Urinary bladder (tissue), 4 donors: ENCODE data around the gene NTNG1. TPM values are rescaled to one million over a fixed set of nuclear protein-coding genes. Genes with fewer than 3 reads are reported as not detected.
"Not testable (repeated sequence)": the region's sequence is repeated elsewhere in the genome, so short reads cannot be mapped to it uniquely, and the experiment has no call there.

Experiments
- DNase-seq: peaks from one replicate; pipeline ENCODE4 v3.0.0-alpha.2; 2015; ENCODE audit errors: extremely low spot score
- H3K27ac ChIP-seq: one replicate; pipeline ENCODE4 v1.5.1; 2013; ENCODE audit warnings: low read depth, mild to moderate bottlenecking, moderate library complexity
- H3K36me3 ChIP-seq: one replicate; pipeline ENCODE4 v1.6.1; 2013; ENCODE audit warnings: mild to moderate bottlenecking, moderate library complexity; ENCODE audit not compliant: insufficient read depth
- H3K4me1 ChIP-seq: one replicate; pipeline ENCODE4 v1.6.1; 2013; ENCODE audit warnings: mild to moderate bottlenecking, moderate library complexity; ENCODE audit not compliant: insufficient read depth
- H3K4me3 ChIP-seq: one replicate; pipeline ENCODE4 v1.5.1; 2013; ENCODE audit warnings: low read depth, low read length
- WGBS: extraction: QIAGEN DNeasy Blood & Tissue Kit; methylation state at CpG from one replicate; pipeline ENCODE4 v1.1.7; 2013; 5-methylcytosine and 5-hydroxymethylcytosine counted together
- polyA plus RNA-seq: library from polyadenylated mRNA; stranded (reverse); fragments of 200-250 nt; gene quantifications from one replicate; pipeline ENCODE4 v1.2.3, GENCODE V29; 2013
- total RNA-seq: library from RNA; depleted of rRNA; stranded (reverse); fragments of >200 nt; gene quantifications from one replicate; pipeline ENCODE4 v1.2.3, GENCODE V29; 2014
- donor health status: healthy with polysubstance abuse.
- donor health status: healthy.

NTNG1 gene
- total RNA-seq (24.4 TPM), polyA plus RNA-seq (12.1 TPM)

GRCh38 chr1:107140703-107141490 is at the start of gene NTNG1:
Gene NTNG1, plus strand, starts transcription at chr1:107141039.
- H3K27ac ChIP-seq = no peak within 1 kb of the TSS
- H3K4me3 ChIP-seq = peak within 1 kb of the TSS; percentile 94
- no peak for DNase-seq
- H3K36me3 ChIP-seq = no peaks in the 10 kb centered on the region
- H3K4me1 ChIP-seq = peaks cover 3% of the 10 kb centered on the region
- 1% methylated on average over 79 of the region's 79 CpGs for WGBS

- 99% methylated on average over 1 of the region's 1 CpG for WGBS
- no peak for DNase-seq
- Histone ChIP-seq H3K27ac (no peak overlapping the region), H3K4me1 (no peaks in the 10 kb centered on the region), H3K4me3 (no peak overlapping the region), H3K36me3 (no peaks in the 10 kb centered on the region)
These were observed 49.4 kb upstream of the NTNG1 start for GRCh38 chr1:107091418-107091817.

DNA sequence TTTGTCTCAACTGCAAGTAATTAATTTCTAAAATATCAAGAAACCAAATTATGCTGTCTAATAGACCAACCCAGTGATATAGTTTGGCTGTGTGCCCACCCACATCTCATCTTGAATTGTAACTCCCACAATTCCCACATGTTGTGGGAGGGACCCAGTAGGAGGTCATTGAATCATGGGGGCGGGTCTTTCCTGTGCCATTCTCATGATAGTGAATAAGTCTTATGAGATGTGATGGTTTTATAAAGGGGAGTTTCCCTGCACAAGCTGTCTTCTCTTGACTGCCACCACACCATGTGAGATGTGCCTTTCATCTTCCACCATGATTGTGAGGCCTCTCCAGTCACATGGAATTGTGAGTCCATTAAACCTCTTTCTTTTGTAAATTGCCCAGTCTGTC is 47.4 kb upstream of the NTNG1 start:
- not testable (repeated sequence) for H3K4me3 ChIP-seq, H3K27ac ChIP-seq, H3K36me3 ChIP-seq, DNase-seq, H3K4me1 ChIP-seq
- WGBS = 95% methylated on average over 1 of the region's 1 CpG

- no peaks in the 10 kb centered on the region for H3K36me3 ChIP-seq
- DNase-seq = no peak
- no peaks in the 10 kb centered on the region for H3K4me1 ChIP-seq
- H3K27ac ChIP-seq = no peak overlapping the region
- H3K4me3 ChIP-seq = no peak overlapping the region
These were observed 45.2 kb upstream of the NTNG1 start for GRCh38 chr1:107095647-107096046.

- H3K27ac ChIP-seq = no peak overlapping the region
- 70% methylated on average over 2 of the region's 2 CpGs for WGBS
- no peak for DNase-seq
- H3K4me1 ChIP-seq = no peaks in the 10 kb centered on the region
- H3K36me3 ChIP-seq = no peaks in the 10 kb centered on the region
- no peak overlapping the region for H3K4me3 ChIP-seq
These were observed 44.1 kb upstream of the NTNG1 start for GRCh38 chr1:107096690-107097089.

GRCh38 chr1:107098961-107099360 is 41.9 kb upstream of the NTNG1 start:
- Histone ChIP-seq H3K27ac (no peak overlapping the region), H3K36me3 (no peaks in the 10 kb centered on the region), H3K4me1 (no peaks in the 10 kb centered on the region), H3K4me3 (no peak overlapping the region)
- no peak for DNase-seq
- WGBS = 56% methylated on average over 3 of the region's 3 CpGs

DNA sequence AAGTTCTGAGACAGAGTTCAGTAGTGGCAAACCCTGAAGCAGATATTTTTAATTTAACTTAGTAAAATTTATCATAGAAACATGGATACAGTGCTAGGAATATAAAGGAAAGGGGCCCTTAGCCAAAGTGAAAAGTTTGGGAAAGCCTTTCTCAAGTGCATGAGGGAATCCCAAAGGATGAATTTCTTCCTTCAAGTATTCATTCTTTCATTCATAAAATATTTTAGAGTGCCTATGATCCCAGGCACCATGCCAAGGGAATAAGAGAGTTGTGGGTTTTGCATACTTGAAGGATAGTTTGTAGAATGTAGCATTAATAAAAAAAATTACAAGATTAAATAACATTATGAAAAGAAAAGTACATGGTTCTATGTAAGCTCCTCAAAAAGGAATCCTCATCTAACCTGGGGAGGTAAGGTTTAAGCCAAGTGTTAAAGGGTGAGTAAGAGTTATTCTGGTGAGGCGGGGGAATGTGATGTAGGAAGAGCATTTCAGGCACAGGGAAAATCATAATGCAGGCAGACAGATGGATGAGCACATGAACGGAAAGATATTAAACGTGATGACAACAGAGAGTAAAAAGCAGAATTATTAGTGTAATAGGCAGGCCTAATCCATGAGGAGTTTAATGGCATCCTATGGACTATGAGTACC is 40.4 kb upstream of the NTNG1 start:
- no peak for DNase-seq
- WGBS = 74% methylated on average over 3 of the region's 3 CpGs
- Histone ChIP-seq H3K4me3 (no peak overlapping the region), H3K27ac (no peak overlapping the region), H3K4me1 (no peaks in the 10 kb centered on the region), H3K36me3 (no peaks in the 10 kb centered on the region)

- no peak overlapping the region for H3K27ac ChIP-seq
- no peaks in the 10 kb centered on the region for H3K36me3 ChIP-seq
- H3K4me3 ChIP-seq = no peak overlapping the region
- no peak for DNase-seq
- H3K4me1 ChIP-seq = no peaks in the 10 kb centered on the region
- 91% methylated on average over 3 of the region's 3 CpGs for WGBS
These were observed 34.9 kb upstream of the NTNG1 start for GRCh38 chr1:107105914-107106313.

DNA sequence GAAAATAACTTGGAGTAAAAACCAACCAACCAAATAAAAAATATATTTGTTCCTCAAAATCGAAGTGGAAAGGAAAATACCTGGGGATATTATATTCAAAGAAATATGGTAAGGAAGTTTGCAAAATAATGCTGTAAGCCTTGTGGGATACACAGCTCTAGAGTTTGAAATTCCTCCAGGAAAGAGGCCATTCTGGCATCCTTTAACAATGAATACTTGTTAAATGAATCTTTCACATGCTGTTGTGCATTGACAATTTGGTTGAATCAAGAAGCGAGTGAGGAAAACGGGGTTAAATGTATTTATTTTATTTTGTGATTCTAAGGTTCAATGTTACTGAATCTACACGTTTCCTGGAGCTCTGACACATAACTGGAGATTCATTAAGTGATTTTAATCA is 30.5 kb upstream of the NTNG1 start:
- 32% methylated on average over 4 of the region's 4 CpGs for WGBS
- Histone ChIP-seq H3K27ac (no peak overlapping the region), H3K4me3 (no peak overlapping the region), H3K36me3 (no peaks in the 10 kb centered on the region), H3K4me1 (no peaks in the 10 kb centered on the region)
- no peak for DNase-seq

DNA sequence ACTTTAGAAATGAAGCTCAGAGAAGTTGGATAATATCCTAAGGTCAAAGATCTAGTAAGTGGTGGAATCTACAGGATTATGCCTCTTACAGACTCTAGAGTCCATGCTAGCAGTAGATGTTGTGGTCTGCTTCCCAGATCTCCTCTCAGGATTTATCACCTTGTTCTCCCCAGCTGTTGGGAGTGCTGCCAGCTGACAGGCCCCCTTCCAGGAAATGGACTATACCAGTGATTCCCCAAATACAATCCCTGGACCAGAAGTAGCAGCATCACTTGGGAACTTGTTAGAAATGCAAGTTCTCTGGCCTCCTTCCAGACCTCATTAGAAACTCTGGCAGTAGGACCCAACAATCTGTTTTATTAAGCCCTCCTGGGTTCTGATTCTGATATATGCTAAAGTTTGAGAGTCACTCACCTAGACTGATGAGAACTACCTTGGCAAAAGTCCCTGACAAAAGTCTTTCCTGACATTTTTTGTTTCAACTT is 24.5 kb upstream of the NTNG1 start:
- Histone ChIP-seq H3K4me1 (no peaks in the 10 kb centered on the region), H3K4me3 (no peak overlapping the region), H3K36me3 (no peaks in the 10 kb centered on the region), H3K27ac (no peak overlapping the region)
- no peak for DNase-seq

DNA sequence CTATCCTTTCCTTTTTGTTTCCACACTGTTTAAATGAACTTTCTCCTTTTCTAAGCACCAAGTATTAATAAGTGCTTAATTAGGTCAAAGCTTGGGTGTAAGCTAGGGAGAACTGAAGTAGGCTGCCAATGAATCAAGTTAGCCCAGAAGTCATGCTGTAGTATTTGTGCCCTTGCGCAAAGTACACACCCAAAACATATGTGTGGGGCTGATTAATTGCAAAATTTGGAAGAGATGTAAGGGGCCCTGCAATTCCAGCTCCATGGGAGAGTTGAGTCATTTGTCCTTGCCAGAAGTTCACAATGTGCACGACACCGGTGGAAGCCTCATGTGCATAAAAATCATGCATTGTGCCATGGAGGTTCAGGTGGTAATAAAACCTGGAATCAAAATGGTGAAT is 18.6 kb upstream of the NTNG1 start:
- no peaks in the 10 kb centered on the region for H3K36me3 ChIP-seq
- H3K27ac ChIP-seq = no peak overlapping the region
- DNase-seq = no peak
- no peak overlapping the region for H3K4me3 ChIP-seq
- H3K4me1 ChIP-seq = no peaks in the 10 kb centered on the region
- 95% methylated on average over 3 of the region's 3 CpGs for WGBS

GRCh38 chr1:107123741-107124140 is 17.1 kb upstream of the NTNG1 start:
- WGBS = 72% methylated on average over 1 of the region's 1 CpG
- Histone ChIP-seq H3K4me3 (no peak overlapping the region), H3K4me1 (no peaks in the 10 kb centered on the region), H3K36me3 (no peaks in the 10 kb centered on the region), H3K27ac (no peak overlapping the region)
- no peak for DNase-seq

- no peaks in the 10 kb centered on the region for H3K4me1 ChIP-seq
- no peak overlapping the region for H3K4me3 ChIP-seq
- no peaks in the 10 kb centered on the region for H3K36me3 ChIP-seq
- 54% methylated on average over 2 of the region's 2 CpGs for WGBS
- no peak for DNase-seq
- H3K27ac ChIP-seq = no peak overlapping the region
These were observed 16.1 kb upstream of the NTNG1 start for GRCh38 chr1:107124694-107125093.

- no peak for DNase-seq
- 87% methylated on average over 1 of the region's 1 CpG for WGBS
- no peak overlapping the region for H3K4me3 ChIP-seq
These were observed 8.6 kb upstream of the NTNG1 start for GRCh38 chr1:107132195-107132594.

More at GRCh38 chr1:107132195-107132594, 8.6 kb upstream of the NTNG1 start:
- H3K27ac ChIP-seq = no peak overlapping the region
- H3K36me3 ChIP-seq = no peaks in the 10 kb centered on the region
- H3K4me1 ChIP-seq = no peaks in the 10 kb centered on the region
